NCI-H2196 (cell line): ENCODE measurements around the gene RNU1-4.
"Not testable (repeated sequence)": the region's sequence is repeated elsewhere in the genome, so short reads cannot be mapped to it uniquely, and the experiment has no call there.

Source experiments
- DNase-seq: peaks from one replicate; lab custom pipeline; 2025; ENCODE audit not compliant: unreplicated experiment; lab: John Stamatoyannopoulos, UW

RNU1-4 gene

DNA sequence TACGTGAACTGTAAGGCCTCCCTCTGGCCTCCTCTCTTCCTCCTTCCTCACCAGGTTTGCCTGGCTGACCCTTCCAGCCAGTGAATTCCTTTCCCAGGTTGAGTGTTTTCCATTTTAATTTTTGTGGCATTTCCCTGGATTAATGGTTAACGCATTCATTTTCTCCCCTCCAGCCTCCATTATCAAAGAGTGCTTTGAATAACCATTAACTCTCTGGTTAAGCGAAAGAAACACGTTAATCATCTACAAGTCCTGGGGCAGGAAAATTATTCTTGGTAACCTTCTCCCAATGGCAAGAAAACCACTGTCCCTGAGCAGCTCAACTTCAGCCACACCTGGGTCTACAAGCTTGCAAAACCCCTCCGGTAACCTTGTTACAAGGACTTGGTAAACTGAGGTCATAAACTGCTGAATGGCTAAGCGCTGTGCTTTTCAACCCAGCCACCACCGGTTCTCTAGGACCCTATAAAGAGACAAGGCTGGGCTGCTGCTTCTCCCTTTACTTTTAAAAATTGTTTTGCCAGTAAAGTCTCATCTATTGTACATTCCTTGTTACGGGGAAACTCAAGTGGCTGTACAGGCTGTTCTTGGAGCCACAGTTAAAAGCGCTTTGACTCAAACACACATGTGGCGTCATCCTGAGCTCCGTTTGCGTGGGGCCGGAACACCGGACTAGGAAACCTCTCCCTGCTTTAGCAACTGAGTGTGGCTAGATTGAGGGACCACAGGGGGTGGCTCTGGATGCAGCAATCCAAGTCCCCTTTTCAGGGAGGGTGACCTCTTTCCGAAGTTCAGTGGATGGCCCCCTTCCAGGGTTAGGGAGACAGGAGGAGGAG, 24.7 kb downstream of the RNU1-4 start:
- DNase-seq: not testable (repeated sequence)

DNA sequence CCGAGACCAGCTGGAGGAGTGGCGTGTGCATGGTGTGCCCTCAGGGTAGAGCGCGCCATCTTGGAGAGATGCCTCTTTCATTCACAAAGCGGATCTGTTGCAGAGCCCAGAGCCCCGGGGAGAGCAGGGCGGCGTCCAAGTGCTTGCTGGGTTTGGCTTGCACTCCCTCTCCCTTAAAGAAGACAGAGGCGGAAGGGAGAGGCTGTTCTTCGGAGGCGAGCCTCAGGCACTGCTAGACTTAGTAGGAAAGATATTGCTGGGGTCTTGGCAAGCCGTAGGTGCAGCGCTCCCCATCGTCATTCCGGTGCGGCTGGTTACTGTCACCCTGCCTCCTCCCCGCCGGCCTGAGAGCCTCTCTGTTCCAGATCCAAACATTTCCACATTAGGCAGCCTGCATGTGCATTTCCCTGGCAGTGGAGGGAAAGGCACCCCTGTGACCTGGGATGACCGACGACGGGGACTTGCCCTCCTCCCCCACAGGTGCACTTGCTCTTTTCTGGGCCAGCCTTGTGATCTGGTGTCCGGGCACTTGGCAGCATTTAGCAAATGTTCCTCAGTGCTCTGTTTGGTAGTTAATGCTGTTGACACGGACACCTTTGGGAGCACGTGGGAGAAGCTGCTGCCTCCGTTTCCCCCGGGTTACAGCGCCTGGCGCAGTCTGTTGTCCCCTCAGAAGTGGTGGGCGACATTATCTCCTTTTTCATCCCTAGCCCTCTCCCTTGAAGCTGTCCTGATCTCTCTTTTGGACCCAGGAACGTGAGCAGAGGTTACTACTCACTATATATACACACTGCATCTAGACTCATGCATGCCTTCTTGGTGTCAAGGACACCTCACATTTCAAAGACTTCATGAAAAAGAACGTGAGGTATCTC, 25.7 kb downstream of the RNU1-4 start:
- not testable (repeated sequence) for DNase-seq

DNA sequence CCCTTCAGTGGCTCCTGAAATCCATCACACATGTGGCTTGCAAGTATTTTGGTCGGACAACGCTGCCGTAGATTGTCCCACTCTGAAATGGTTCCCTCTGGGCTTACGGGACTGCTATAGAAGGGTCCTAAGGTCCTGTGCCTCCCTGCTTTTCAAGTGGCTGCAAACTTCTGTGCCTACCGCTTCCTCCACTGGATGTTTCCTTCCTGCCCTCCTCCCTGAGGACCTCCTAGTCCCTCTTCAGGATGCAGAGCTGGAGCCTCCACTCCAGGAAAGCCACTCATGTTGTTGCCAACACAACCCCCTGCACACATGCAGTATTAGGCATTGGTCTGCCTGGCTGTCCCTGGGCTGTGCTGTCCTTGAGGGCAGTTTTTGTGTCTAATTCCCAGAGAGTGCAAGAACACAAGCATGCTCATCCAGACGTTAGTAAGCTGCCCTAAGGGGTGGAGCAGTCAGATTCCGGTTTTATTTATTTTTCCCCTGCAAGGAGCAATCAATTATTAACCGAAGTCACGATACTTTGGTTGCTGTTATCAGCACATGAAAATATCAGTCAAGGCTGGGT, 26.5 kb downstream of the RNU1-4 start:
- not testable (repeated sequence) for DNase-seq

DNA sequence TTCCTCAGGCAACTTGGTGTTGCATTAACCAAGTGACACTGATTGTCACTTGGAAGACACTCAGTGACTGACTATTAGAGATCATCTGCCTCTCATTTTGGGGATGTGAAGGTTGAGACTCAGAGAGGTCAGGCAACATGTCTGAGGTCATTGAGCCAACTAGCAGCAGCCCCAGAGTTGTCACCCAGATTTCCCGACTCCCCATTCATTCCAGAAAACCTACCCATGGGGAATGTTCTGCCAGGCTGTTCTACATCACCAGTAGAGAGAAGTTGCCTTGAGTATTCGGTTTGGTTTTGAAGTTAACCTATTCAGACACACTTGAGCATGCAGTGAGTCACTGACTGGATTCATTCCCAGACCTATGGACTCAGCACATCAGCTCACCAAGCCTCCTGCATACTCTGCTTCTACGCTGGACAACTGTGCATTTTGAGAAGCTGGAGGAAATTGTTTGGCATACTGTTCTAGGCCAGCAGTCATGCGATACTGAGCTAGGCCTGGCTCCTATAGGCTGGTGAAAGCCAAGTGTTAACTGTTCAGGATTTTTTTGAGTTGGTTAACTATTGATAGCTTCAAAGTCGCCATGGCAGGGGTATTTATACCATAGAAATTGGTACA, 29.9 kb downstream of the RNU1-4 start:
- not testable (repeated sequence) for DNase-seq

DNA sequence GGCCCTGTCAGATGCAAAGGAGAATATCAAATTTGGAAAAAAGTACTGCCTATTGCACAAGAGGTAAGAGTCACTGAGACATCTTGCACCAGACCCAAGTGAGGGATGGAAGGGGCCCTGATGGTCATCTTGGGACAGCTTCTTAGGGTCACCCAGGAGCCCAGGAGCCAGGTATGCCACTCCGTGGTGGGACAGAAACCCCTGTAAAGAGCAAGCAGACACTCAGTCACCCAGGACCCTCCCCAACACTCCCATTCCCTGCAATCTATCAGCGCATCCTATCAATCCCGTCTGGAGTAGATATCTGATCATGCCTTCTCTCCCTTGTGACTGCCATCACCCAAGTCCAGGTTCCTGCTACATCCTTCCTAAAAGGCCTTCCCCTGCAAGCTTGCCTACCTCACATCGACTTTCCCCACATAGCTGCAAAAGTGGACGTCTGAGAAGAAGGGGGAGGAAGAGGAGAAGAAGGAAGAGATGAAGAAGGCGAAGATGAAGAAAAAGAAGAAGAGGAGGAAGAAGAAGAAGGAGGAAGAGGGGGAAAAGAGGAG, 30.7 kb downstream of the RNU1-4 start:
- not testable (repeated sequence) for DNase-seq

DNA sequence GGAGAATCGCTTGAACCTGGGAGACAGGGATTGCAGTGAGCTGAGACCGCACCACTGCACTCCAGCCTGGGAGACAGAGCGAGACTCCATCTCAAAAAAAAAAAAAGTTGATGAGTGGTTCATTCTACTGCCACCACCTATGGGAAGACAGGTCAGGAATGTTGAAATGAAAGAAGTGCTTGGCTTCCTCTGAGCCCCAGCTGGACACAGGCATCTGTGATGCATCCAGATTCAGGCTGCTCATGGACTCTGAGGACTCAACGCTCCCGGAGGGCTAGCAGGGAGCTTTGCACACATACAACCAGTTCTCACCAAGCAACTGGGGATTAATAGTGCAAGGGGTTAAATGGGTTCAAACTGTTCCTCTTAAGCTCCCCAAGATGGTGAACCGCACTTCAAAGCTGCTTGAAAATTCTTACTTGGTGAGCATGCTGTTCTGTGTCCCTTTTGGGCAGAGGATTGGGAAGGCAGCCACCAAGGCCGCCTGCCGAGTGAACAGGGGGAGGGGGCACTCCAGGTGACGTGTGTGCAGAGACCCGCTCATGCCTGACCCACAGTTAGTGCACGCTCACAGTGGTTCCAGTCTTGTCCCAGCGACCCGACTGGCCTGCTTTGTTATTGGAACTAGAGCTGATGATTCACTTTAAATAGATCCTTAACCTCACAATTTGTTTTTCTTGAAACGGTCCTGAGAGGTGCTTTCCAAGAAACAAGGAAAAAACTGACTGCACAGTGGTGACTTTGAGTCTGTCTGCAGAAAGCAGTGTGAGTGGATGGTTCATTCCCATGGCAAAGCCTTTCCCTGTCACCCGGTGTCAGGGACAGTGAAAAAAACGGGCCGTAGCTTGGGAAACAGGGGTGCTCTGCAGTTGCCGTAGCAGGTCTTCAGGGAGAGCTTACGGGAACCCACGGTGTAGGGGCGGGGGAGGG, 32.2 kb downstream of the RNU1-4 start:
- DNase-seq: not testable (repeated sequence)

DNA sequence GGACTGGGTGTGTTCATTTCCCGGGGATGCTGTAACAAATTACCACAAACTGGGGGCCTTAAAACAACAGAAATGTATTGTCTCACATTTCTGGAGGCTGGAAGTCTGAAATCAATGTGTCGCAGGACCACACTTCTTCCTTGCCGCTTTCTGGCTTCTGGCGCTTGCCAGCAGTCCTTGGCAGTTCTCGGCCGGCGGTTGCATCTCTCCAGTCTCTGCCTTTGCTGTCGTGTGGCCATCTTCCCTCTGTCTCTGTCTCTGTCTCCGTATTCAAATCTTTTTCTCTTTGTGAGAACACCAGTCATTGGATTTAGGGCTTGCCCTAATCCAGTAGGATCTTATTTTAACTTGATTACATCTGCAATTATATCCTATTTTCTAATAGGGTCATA, 32.9 kb downstream of the RNU1-4 start:
- DNase-seq: not testable (repeated sequence)

DNA sequence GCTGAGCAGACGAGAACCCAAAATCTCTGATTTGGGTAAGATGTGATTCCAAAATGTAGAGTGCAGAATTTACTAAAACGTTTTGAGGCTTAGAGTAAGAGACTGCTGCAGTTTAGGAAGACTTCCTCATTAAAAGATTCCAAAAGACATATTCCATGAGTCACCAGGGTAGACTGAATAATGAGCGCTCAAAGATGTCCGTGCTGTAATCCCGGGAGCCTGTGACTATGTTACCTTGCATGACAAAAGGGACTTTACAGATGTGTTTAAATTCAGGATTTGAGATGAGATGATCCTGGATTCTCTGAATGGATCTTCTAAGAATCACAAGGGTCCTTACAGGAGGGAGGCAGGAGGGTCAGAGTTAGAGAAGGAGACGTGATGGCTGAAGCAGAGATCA, 33.4 kb downstream of the RNU1-4 start:
- DNase-seq: not testable (repeated sequence)

DNA sequence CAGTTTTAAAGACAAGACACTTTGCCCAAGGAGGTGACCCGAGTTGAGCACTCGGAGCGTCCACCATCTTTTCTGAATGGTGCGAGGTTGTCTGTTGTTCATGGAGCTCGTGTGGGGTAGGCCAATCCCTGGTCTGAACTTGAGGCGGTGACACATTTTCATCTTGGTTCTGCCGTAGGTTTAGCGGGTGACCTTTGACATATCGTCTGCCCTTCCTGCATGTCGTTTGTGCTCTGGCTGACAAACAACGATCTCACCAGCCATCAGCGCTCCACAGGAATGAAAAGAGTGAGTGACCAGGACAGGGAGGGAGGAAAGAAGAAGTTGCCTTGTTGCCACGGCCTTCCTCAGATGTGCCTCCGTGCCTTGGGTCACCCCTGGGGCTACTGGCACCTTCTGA, 34.5 kb downstream of the RNU1-4 start:
- DNase-seq: not testable (repeated sequence)

DNA sequence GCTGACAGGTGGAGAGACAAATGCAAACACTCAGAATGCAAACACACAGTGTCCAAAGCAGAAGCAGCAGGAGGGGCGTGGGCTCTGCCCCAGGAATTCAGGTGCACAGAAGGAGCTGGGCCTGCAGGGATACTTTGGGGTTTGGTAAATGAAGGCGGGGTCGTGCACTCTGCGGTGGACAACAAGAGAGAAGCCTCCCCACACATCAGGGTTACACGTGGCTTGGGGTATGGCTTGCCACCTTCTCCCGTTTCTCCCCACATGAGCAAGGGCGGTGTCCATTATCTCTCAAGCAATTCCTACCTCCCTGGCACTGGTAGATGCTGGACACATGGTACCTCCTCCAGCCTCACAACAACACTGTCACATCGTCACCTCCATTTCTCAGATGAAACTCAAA, 35.0 kb downstream of the RNU1-4 start:
- DNase-seq: not testable (repeated sequence)

DNA sequence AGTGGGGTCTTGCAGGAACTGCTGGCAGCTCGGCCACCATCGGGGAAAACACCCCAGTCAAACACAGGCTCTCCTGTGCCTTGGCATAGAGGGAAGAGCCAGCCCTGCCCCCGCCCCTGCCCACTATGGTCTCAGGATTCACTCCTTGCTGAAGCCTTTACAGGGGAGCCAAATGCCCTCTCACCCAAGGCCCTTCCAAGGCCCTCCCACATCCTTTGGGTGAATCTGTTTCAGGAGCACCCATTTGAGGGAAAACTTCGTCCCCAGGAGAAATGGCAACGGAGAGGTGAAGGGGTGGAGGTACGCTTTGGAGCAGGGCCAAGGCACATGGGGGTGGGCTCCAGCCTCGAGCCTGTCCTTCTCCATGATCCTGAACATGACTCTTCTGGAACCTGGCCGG, 35.9 kb downstream of the RNU1-4 start:
- DNase-seq: not testable (repeated sequence)

DNA sequence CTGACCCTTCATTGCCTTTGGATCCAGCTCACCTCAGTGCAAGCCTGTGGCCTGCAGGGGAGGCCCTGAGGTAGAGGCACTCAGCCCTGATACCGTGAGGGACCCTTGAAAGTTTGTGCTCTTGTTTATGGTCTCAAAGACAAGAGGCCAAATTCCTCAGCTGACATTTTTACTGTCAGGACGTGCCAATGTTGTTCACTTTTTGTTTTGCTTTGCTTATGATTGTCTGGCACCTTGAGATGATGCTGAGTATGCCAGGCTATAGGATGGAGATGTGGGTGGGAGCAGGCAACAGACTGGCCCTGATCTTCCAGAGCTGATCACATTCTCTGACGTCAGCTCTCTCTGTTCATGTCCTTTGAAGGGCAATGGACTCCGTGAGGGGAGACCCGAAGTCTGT, 36.5 kb downstream of the RNU1-4 start:
- not testable (repeated sequence) for DNase-seq

DNA sequence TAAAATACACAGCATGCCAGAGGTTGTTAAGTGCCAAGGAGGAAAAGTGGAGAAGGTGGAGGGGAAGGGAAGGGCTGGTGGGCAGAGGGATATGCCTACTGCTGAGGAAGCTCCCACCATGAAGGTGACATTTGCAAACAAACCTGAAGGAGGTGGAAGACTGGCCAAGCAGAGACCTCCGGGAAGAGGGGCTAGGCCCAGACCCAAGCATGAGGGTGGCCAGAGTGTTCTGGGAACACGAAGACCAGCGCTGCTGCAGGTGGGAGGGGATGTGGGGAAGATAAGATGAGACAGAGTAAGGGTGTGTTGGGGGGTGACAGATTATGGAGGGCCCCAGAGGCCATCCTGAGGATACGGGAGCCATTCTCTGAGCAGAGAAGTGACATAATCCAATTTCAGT, 37.5 kb downstream of the RNU1-4 start:
- not testable (repeated sequence) for DNase-seq

DNA sequence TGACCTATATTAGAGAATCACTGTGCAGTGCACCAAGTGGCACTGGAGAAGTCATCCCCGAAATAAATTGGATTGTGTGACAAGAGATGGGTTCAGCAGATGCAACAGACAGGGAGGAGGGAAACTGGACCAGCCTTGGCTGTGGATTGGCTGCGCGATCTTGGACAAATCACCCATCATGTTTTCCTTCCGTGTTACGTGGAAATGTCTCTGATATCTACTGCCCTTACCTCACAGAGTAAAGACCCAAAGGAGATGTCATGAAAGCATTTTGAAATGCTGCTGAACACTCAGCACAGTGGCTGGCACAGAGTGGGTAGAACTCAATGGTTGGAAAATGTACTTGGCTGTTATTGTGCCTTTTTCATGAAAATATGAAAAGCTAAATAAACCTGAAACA, 39.2 kb downstream of the RNU1-4 start:
- DNase-seq: not testable (repeated sequence)

DNA sequence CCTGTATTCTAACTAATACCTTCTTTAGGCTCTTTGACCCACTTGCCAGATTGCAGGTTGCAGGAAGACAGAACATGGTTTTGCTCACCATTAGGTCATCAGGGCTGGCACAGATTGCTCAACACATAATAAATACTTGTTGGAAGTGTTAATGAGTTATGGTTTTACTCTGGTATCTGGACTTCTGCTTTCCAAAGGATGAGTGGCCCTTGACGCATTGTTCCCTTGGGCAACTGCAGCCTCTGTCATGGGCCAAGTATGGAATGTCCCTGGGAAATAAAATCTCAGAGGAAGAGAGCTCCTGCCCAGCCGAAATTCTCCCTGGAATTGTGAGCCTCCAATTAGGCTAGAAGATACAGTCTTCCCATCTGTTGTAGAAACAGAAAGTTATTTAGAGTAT, 40.7 kb downstream of the RNU1-4 start:
- not testable (repeated sequence) for DNase-seq

DNA sequence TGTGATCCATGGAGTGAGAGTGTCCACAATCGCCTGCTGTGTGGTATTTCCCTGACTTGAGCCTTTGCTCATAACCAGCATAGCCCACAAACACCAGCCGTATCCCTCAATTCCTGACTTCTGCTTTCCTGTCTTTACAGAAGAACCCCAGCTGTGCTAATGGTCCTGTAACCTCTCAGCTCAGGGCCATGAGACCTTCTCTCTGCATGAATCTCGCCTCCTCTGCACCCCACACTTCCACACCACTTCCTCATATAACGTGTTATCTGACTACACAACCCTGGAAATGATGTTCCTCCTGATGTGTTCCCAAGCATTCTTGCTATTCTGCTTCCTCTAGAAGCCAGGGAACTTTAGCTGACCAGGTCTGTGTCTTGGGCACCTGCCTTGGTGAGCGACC, 41.3 kb downstream of the RNU1-4 start:
- DNase-seq: not testable (repeated sequence)

DNA sequence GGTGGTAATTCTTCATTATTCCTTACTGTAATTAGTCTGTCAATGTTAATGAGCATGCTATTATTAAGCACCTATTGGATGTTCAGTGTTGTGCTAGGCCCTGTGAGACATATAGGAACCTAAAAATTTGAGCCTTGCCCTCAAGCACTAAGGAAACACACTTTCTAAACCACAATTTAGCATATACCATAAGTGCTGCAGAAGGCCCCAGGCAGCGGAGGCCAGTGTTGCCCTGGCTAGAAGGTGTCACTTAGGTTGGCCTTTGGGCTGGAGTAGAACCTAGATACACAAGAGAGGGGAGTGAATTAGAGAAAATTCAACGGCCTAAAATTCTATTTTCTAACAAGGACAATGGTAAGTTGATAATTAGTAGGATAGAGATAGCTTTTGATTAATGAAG, 44.6 kb downstream of the RNU1-4 start:
- DNase-seq: not testable (repeated sequence)

DNA sequence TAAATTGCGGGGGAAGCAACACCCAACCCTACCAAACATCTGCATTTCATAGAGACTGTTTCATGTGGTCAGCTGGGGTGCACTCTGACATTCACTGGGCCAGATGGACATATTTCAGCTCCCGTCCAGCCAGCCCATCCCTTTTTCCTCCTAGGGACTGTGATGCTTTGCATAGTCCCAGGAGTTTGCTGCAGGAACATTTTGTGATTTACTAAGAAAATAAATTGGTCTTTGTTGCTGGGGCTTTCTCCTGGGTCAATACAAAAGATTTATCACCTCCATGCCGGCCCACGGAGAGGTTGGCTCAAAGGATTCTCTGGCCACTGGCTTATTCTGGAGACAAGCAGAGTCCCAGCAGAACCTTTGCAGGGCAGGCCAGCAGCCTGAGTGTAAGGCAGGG, 46.0 kb downstream of the RNU1-4 start:
- DNase-seq: not testable (repeated sequence)

DNA sequence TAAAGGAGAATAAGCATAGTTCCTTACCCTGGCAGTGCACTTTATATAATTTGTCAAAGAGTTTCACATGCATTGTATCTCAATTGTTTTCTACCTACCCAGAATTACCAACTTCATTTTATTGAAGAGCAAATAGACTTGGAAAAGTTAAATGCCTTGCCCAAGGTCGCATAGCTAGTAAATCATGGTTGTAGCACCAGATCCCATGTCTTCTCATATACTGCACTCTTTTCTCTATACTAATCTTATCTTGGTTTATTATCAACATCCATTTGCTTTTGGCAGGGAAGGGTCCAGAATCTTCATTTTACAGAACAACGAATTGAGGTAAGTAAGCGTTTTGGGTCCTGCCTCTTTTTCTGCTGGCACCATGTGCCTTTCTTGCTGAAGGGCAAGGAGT, 46.9 kb downstream of the RNU1-4 start:
- DNase-seq: not testable (repeated sequence)

DNA sequence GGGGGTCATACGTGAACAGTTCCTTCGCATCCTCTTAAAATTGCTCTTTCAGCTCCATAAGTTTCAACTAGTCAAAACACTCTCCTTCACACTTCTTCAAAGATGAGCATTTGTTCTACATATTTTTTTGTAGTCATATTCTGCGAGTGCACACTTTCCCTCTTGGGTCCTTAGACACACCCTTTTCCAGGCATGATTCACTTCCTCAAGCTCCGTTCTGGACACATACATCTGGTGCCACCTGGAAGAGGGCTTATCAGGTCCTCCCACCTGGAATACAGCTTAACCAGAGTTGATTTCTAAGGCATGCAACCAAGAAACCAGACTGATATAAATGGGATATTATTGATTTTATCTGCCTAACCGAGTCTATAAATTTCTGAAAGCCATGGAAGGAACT, 47.4 kb downstream of the RNU1-4 start:
- not testable (repeated sequence) for DNase-seq
